LNCaP clone FGC (cell line): ENCODE results near the gene VAV1.
"Not testable (repeated sequence)": the region's sequence is repeated elsewhere in the genome, so short reads cannot be mapped to it uniquely, and the experiment has no call there.

Experiments
- DNase-seq: peaks from one replicate; pipeline ENCODE4 v3.0.0-alpha.2; 2011; ENCODE audit warnings: low read depth
- H3K4me3 ChIP-seq: 2 replicates; pipeline ENCODE4 v1.5.1; 2011; ENCODE audit warnings: mild to moderate bottlenecking, low read depth, low read length, control low read depth
- CTCF ChIP-seq: IDR thresholded peaks from 2 replicates; pipeline ENCODE4 v1.5.1; 2012; ENCODE audit warnings: mild to moderate bottlenecking; ENCODE audit not compliant: control insufficient read depth, insufficient read depth; ENCODE audit errors: extremely low read depth

VAV1 gene

GRCh38 chr19:6743714-6744380 lies 28.7 kb upstream of the VAV1 start:
- H3K4me3 ChIP-seq: no peak overlapping the region
- DNase-seq: no peak
- TF ChIP-seq CTCF: no peak

GRCh38 chr19:6744381-6745301 lies 27.9 kb upstream of the VAV1 start:
- H3K4me3 ChIP-seq: no peak overlapping the region
- no peak for DNase-seq
- TF ChIP-seq CTCF: no peak

GRCh38 chr19:6745965-6746364 lies 26.5 kb upstream of the VAV1 start:
- no peak overlapping the region for H3K4me3 ChIP-seq
- DNase-seq: no peak
- no peak for TF ChIP-seq CTCF

GRCh38 chr19:6748543-6748942 lies 24.0 kb upstream of the VAV1 start:
- DNase-seq, H3K4me3 ChIP-seq: not testable (repeated sequence)

GRCh38 chr19:6750062-6750461 lies 22.4 kb upstream of the VAV1 start:
- no peak for TF ChIP-seq CTCF
- no peak for DNase-seq
- no peak overlapping the region for H3K4me3 ChIP-seq

GRCh38 chr19:6751189-6751588 lies 21.3 kb upstream of the VAV1 start:
- H3K4me3 ChIP-seq: no peak overlapping the region
- no peak for DNase-seq
- no peak for TF ChIP-seq CTCF

- no peak for TF ChIP-seq CTCF
- no peak for DNase-seq
- no peak overlapping the region for H3K4me3 ChIP-seq
Observed at GRCh38 chr19:6752256-6753177, 20.0 kb upstream of the VAV1 start.
